Activated CD8-positive, alpha-beta T cell treated with anti-CD3 and anti-CD28 coated beads, Interleukin-2, amount 10 ng/mL, durations not matched to agents 7 days and 5 days (primary cell): ENCODE measurements around the gene LIMK2. TPM values are rescaled to one million over a fixed set of nuclear protein-coding genes. Genes with fewer than 3 reads are reported as not detected.

ENCODE experiments used
- ATAC-seq: fragments of 150-1000 bp; cut with Tn5 transposase; one replicate; pipeline ENCODE4 v1.10.0; 2021; ENCODE audit warnings: moderate library complexity
- CTCF ChIA-PET: fragments of 350-600 bp; sonication (Branson Sonifier 250); formaldehyde crosslinking; loops from one replicate; lab custom pipeline; 2021; ENCODE audit warnings: antibody characterized with exemption; lab: Charles Lee
- POLR2A ChIA-PET: fragments of 350-600 bp; sonication (Branson Sonifier 250); formaldehyde crosslinking; loops from one replicate; lab custom pipeline; 2021; ENCODE audit warnings: antibody characterized with exemption; lab: Charles Lee
- DNase-seq: peaks from one replicate; pipeline ENCODE4 v3.0.0-alpha.2; 2020
- H3K27ac Mint-ChIP-seq: one replicate; pipeline ENCODE4 v1.8.0; 2021; ENCODE audit warnings: mild to moderate bottlenecking, mixed read lengths
- H3K27me3 Mint-ChIP-seq: one replicate; pipeline ENCODE4 v1.8.0; 2021; ENCODE audit warnings: low read depth, mixed read lengths
- H3K36me3 Mint-ChIP-seq: one replicate; pipeline ENCODE4 v1.8.0; 2021; ENCODE audit warnings: low read depth, mixed read lengths
- H3K4me1 Mint-ChIP-seq: one replicate; pipeline ENCODE4 v1.8.0; 2021; ENCODE audit warnings: low read depth, mixed read lengths
- H3K4me3 Mint-ChIP-seq: one replicate; pipeline ENCODE4 v1.8.0; 2021; ENCODE audit warnings: mild to moderate bottlenecking, mixed read lengths
- H3K9me3 Mint-ChIP-seq: one replicate; pipeline ENCODE4 v1.8.0; 2022; ENCODE audit warnings: mixed read lengths; ENCODE audit not compliant: insufficient read depth
- total RNA-seq, 2 experiments: library from RNA; stranded (reverse); gene quantifications; one replicate each; pipeline ENCODE4 v1.2.3, GENCODE V29; 2021

Gene LIMK2
- total RNA-seq, 2 experiments from 2014 or later, result 42.7 to 44.3 TPM

DNA sequence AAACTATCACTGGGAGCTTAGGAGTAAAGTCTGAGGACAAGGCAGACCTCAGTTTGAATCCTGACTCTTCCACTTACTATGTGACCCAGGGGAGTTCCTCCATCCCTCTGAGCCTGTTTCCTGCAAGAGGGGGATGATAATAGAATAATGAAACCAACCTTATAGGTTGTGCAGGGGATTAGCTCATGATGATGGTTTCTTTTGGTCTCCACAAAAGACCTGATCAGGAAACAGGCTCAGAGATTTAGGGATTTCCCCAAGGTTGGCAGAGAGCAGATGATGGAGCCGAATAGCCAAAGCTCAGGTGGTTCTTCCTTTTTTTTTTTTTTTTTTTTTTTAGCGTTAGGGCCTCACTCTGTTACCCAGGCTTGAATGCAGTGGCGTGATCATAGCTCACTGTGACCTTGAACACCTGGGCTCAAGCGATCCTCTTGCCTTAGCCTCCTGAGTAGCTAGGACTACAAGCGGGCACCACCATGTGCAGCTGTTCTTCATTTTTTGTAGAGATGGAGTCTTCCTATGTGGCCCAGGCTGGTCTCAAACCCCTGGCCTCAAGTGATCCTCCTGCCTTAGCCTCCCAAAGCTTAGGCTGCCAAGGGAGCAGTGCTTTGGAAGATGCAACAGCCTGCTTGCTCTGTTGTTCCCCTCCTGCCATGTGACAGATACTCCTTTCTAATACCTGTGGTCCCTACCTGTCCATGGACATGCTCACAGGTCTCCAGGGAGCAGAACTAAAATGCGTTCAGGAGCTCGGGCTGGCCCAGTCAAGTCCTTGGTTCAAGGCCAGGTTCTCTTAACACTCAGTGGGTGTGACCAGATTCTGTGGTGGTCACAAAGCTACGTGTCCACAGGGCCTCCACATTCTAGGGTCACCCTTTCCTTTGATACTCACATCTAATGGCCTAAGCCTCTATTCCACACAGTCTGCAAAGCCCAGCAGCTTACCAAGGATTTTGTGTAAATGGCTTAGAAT lies 111.8 kb downstream of the LIMK2 start:
- peaks cover 41% of the 10 kb centered on the region for H3K36me3 Mint-ChIP-seq
- H3K27ac Mint-ChIP-seq, result no peak overlapping the region
- peaks cover 7% of the 10 kb centered on the region for H3K4me1 Mint-ChIP-seq
- DNase-seq (no peak), ATAC-seq (no peak)
- no peaks in the 10 kb centered on the region for H3K27me3 Mint-ChIP-seq
- CTCF ChIA-PET, result interaction anchor here (1.2 to 3.8 kb wide), 3 partner anchors 10 to 51 kb away, joined by 3 to 32 read pairs (median 4); no protein-coding TSS in a partner anchor
- H3K9me3 Mint-ChIP-seq, result no peaks in the 10 kb centered on the region
- no peak overlapping the region for H3K4me3 Mint-ChIP-seq
- POLR2A ChIA-PET, result interaction anchor here (1.3 kb wide), 1 partner anchor 8 kb away, joined by 4 read pairs; no protein-coding TSS in a partner anchor

DNA sequence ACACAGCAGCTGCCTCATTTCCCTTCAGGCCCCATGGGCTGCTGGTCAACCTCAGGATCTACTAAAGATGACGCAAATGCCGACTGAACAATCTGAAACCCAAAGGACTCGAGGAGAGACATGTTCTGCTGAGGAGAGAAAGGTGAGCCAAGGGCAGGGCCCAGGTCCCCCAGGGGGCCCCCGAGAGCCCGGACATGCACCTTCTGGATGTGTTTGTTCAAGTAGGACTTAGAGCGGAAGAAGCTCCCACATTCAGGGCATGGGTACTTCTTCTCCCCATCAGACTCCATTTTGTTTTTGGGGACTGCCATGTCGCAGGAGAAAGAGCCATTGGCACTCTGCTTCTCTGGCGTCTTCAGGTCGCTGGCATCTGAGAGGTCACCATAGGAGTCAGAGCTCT lies 114.8 kb downstream of the LIMK2 start:
- H3K36me3 Mint-ChIP-seq, result peaks cover 64% of the 10 kb centered on the region
- H3K27ac Mint-ChIP-seq, result no peak overlapping the region
- no peak for DNase-seq
- CTCF ChIA-PET, result interaction anchor here (1.5 to 1.7 kb wide), 2 partner anchors 13 to 20 kb away, joined by 3 to 6 read pairs; partner anchors contain the start of gene PATZ1
- H3K27me3 Mint-ChIP-seq, result no peaks in the 10 kb centered on the region
- POLR2A ChIA-PET, result interaction anchor here (0.7 to 1.0 kb wide), 2 partner anchors 12 to 38 kb away, joined by 3 read pairs; no protein-coding TSS in a partner anchor
- H3K4me1 Mint-ChIP-seq, result peaks cover 22% of the 10 kb centered on the region
- no peaks in the 10 kb centered on the region for H3K9me3 Mint-ChIP-seq
- ATAC-seq, result no peak
- no peak overlapping the region for H3K4me3 Mint-ChIP-seq

DNA sequence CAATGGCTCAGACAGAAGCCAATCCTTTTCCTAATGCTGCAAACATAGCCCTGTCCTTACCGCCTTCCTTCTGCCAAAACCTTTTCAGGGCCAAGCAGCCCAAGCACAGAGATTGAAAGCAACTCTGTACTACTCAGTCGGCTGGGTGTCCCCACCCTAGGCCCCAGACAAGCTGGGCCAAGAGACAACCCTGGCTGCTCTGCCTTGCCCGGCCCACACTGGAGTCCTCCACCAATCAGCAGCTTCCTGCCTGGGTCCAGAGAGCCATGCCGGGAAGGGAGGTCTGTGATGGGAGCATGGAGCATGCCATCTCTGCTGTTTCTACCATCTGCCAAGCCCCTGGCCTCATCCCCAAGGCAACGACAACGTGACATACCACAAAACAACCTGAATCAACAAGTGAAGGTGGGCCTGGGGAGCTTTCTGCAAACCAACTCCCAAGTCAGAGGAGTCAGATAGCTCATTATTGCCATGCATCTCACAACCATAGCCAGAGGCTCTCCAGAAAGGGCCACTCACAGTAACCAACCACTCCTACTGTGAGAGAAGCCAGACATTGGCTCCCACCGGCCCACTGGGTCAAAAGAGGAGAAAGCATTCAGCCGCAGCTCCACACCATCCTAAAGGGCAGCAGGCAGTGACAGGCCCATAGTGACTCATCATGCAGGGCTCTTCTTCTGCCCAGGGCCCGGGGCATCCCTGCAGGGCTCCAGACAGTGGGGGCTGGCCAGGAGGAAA lies 115.9 kb downstream of the LIMK2 start:
- CTCF ChIA-PET, result interaction anchor here (1.7 kb wide), 1 partner anchor 15 kb away, joined by 6 read pairs; no protein-coding TSS in a partner anchor
- ATAC-seq, result no peak
- H3K4me3 Mint-ChIP-seq, result no peak overlapping the region
- H3K27me3 Mint-ChIP-seq, result no peaks in the 10 kb centered on the region
- no peak for DNase-seq
- H3K27ac Mint-ChIP-seq, result no peak overlapping the region
- peaks cover 68% of the 10 kb centered on the region for H3K36me3 Mint-ChIP-seq
- POLR2A ChIA-PET, result no interaction called here
- H3K4me1 Mint-ChIP-seq, result peaks cover 22% of the 10 kb centered on the region
- H3K9me3 Mint-ChIP-seq, result no peaks in the 10 kb centered on the region

DNA sequence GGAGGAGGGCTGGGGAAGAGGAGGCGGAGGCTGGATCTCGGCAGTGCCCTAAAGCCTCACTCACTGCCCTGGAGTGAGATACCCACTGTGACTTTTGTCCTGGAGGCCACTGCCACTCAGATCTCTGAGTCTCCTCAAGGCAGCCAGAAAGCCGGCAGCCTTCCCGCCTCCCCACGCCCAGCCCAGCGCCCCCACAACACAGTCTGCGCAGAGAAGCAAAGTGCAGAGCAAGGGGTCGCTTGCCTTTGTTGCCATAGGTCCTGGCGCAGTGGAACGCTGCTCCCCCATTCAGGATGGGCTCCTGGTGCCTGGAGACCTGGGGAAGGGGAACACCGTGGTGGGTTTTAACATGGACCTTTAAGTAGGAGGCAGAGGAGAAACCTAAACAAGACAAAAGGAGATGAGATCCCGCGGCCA lies 116.5 kb downstream of the LIMK2 start:
- ATAC-seq, result no peak
- Mint-ChIP-seq H3K36me3 (peaks cover 71% of the 10 kb centered on the region), H3K27me3 (no peaks in the 10 kb centered on the region), H3K9me3 (no peaks in the 10 kb centered on the region), H3K4me1 (peaks cover 18% of the 10 kb centered on the region), H3K4me3 (no peak overlapping the region), H3K27ac (no peak overlapping the region)
- ChIA-PET POLR2A (no interaction called here), CTCF (interaction anchor here (1.7 kb wide), 1 partner anchor 15 kb away, joined by 6 read pairs; no protein-coding TSS in a partner anchor)
- DNase-seq, result no peak

DNA sequence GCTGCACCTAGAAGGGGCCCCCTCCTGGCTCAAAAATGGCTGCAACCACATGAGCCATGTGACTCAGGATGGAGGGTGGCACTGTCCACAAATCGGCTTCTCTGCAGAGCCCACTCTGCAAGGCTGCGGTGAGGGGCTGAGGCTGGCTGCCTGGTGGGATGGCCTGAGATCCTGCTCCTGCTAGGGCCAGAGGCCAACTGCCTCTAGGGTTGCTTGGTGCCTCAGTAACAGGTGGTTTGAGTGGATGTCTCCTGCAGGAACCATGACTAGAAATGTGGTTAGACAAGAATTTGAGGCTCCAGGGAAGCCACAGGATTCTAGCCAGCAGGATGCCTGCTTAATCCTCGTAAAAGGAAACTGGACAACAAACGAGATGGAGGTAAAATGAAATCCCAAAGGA lies 116.9 kb downstream of the LIMK2 start:
- Mint-ChIP-seq H3K36me3 (peaks cover 74% of the 10 kb centered on the region), H3K27me3 (no peaks in the 10 kb centered on the region), H3K4me1 (peaks cover 17% of the 10 kb centered on the region), H3K27ac (peak overlapping the region; percentile 27), H3K4me3 (no peak overlapping the region), H3K9me3 (no peaks in the 10 kb centered on the region)
- ChIA-PET CTCF (interaction anchor here (1.7 kb wide), 1 partner anchor 15 kb away, joined by 5 read pairs; no protein-coding TSS in a partner anchor), POLR2A (no interaction called here)
- DNase-seq (no peak), ATAC-seq (no peak)

Other genes with a start within 250 kb of the LIMK2 start
- 10 to 100 TPM; 31.3 to 31.5 TPM for gene MORC2, start 243.5 kb upstream of the LIMK2 start, total RNA-seq
- gene TUG1, start 243.0 kb upstream of the LIMK2 start, total RNA-seq, result 10 to 100 TPM; 67.3 to 72.3 TPM
- gene SMTN, start 131.0 kb upstream of the LIMK2 start, total RNA-seq, result 10 to 100 TPM; 51.0 to 61.7 TPM
- under 1 TPM; 0.76 to 0.87 TPM for gene SELENOM, start 104.7 kb upstream of the LIMK2 start, total RNA-seq
- gene INPP5J, start 89.3 kb upstream of the LIMK2 start, total RNA-seq, result not detected
- gene PLA2G3, start 71.8 kb upstream of the LIMK2 start, total RNA-seq, result not detected
- 10 to 100 TPM; 17.7 to 18.1 TPM for gene RNF185, start 52.1 kb upstream of the LIMK2 start, total RNA-seq
- 10 to 100 TPM; 13.2 to 16.1 TPM for gene PIK3IP1, start 80.2 kb downstream of the LIMK2 start, total RNA-seq
- gene PATZ1, start 134.0 kb downstream of the LIMK2 start, total RNA-seq, result 10 to 100 TPM; 31.0 to 31.6 TPM
- gene DRG1, start 187.3 kb downstream of the LIMK2 start, total RNA-seq, result 10 to 100 TPM; 84.0 to 91.4 TPM